ENCODE results near the gene EHF. TPM values are rescaled to one million over a fixed set of nuclear protein-coding genes. Genes with fewer than 3 reads are reported as not detected.

EHF gene
- total and polyA plus RNA-seq, 9 of the 15 experiments (the other 6 are each of a cell fraction or from before 2014, with no cell fraction given) = 0.04 to 0.54 (median 0.37) TPM

DNA sequence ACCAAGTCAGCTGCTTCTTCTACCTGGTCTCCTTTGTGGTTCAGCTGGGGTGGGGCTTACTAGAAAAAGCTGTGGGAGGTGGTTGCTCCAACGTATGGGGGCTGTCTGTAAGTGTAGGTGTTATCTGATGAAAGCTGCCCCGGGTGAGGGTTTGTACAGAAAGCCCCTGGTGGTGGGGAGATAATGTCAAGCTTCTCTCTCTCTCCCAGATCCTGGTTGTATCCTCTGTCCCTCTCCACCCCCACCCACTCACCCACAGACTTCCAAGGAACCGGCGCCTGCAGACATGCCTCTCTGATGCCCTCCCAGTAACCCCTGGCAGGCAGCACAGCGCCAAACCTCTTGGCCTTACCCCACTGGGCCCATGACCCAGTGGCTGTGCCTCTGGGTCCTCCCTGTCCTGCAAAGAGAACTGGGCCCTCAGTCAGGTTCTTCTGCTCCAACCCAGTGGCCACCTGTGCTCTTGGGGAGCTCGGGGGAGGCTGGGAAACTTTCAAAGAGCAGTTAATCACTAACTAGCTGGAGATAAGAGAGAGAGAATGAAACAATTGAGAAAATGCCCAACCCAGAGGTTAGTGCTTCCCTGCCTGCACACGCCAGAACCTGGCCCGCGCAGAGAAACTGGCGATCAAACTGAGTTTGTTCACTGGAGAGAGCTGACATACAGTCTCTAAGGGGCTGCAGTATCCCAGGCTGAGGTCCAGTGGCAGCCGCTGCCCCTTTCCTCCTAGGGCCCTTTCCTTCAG lies 20.4 kb upstream of the EHF start (continued):
- TF ChIP-seq, protein P1, sequence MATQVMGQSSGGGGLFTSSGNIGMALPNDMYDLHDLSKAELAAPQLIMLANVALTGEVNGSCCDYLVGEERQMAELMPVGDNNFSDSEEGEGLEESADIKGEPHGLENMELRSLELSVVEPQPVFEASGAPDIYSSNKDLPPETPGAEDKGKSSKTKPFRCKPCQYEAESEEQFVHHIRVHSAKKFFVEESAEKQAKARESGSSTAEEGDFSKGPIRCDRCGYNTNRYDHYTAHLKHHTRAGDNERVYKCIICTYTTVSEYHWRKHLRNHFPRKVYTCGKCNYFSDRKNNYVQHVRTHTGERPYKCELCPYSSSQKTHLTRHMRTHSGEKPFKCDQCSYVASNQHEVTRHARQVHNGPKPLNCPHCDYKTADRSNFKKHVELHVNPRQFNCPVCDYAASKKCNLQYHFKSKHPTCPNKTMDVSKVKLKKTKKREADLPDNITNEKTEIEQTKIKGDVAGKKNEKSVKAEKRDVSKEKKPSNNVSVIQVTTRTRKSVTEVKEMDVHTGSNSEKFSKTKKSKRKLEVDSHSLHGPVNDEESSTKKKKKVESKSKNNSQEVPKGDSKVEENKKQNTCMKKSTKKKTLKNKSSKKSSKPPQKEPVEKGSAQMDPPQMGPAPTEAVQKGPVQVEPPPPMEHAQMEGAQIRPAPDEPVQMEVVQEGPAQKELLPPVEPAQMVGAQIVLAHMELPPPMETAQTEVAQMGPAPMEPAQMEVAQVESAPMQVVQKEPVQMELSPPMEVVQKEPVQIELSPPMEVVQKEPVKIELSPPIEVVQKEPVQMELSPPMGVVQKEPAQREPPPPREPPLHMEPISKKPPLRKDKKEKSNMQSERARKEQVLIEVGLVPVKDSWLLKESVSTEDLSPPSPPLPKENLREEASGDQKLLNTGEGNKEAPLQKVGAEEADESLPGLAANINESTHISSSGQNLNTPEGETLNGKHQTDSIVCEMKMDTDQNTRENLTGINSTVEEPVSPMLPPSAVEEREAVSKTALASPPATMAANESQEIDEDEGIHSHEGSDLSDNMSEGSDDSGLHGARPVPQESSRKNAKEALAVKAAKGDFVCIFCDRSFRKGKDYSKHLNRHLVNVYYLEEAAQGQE (IDR thresholded peaks at IDR 0.05; ENCODE audit: borderline replicate concordance) = peak; percentile 25; the same call in 1 of the 2 replicates
- TF ChIP-seq, protein P1 (CRISPR knock-in tag; IDR thresholded peaks at IDR 0.05; ENCODE audit: low read depth) = no peak
- TF ChIP-seq, protein P2, sequence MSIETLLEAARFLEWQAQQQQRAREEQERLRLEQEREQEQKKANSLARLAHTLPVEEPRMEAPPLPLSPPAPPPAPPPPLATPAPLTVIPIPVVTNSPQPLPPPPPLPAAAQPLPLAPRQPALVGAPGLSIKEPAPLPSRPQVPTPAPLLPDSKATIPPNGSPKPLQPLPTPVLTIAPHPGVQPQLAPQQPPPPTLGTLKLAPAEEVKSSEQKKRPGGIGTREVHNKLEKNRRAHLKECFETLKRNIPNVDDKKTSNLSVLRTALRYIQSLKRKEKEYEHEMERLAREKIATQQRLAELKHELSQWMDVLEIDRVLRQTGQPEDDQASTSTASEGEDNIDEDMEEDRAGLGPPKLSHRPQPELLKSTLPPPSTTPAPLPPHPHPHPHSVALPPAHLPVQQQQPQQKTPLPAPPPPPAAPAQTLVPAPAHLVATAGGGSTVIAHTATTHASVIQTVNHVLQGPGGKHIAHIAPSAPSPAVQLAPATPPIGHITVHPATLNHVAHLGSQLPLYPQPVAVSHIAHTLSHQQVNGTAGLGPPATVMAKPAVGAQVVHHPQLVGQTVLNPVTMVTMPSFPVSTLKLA (conservative IDR thresholded peaks at IDR 0.05) = no peak
- TF ChIP-seq, protein P3, sequence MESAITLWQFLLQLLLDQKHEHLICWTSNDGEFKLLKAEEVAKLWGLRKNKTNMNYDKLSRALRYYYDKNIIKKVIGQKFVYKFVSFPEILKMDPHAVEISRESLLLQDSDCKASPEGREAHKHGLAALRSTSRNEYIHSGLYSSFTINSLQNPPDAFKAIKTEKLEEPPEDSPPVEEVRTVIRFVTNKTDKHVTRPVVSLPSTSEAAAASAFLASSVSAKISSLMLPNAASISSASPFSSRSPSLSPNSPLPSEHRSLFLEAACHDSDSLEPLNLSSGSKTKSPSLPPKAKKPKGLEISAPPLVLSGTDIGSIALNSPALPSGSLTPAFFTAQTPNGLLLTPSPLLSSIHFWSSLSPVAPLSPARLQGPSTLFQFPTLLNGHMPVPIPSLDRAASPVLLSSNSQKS (CRISPR knock-in tag; IDR thresholded peaks at IDR 0.05) = no peak
- no peak for TF ChIP-seq SREBF2 (CRISPR knock-in tag; IDR thresholded peaks at IDR 0.05)
- TF ChIP-seq MBD2 (IDR thresholded peaks at IDR 0.05; ENCODE audit: borderline replicate concordance, low read depth) = peak; percentile 9
- TF ChIP-seq BCOR (IDR thresholded peaks at IDR 0.05) = no peak
- TF ChIP-seq PHF8 (IDR thresholded peaks at IDR 0.05; ENCODE audit: borderline replicate concordance, low read length) = peak; percentile 17; the same call in 1 of the 2 replicates
- TF ChIP-seq BDP1 (IDR thresholded peaks at IDR 0.05; ENCODE audit: insufficient read depth, insufficient read length) = no peak
- no peak for TF ChIP-seq KLF10 (CRISPR knock-in tag; IDR thresholded peaks at IDR 0.05)
- TF ChIP-seq, protein P4, sequence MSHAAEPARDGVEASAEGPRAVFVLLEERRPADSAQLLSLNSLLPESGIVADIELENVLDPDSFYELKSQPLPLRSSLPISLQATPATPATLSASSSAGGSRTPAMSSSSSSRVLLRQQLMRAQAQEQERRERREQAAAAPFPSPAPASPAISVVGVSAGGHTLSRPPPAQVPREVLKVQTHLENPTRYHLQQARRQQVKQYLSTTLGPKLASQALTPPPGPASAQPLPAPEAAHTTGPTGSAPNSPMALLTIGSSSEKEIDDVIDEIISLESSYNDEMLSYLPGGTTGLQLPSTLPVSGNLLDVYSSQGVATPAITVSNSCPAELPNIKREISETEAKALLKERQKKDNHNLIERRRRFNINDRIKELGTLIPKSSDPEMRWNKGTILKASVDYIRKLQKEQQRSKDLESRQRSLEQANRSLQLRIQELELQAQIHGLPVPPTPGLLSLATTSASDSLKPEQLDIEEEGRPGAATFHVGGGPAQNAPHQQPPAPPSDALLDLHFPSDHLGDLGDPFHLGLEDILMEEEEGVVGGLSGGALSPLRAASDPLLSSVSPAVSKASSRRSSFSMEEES (CRISPR knock-in tag; IDR thresholded peaks at IDR 0.05) = no peak
- TF ChIP-seq, protein P5, sequence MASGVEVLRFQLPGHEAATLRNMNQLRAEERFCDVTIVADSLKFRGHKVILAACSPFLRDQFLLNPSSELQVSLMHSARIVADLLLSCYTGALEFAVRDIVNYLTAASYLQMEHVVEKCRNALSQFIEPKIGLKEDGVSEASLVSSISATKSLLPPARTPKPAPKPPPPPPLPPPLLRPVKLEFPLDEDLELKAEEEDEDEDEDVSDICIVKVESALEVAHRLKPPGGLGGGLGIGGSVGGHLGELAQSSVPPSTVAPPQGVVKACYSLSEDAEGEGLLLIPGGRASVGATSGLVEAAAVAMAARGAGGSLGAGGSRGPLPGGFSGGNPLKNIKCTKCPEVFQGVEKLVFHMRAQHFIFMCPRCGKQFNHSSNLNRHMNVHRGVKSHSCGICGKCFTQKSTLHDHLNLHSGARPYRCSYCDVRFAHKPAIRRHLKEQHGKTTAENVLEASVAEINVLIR (CRISPR knock-in tag; IDR thresholded peaks at IDR 0.05) = no peak
- TF ChIP-seq ZNF12 (CRISPR knock-in tag; IDR thresholded peaks at IDR 0.05) = no peak
- no peak for TF ChIP-seq SP2 (IDR thresholded peaks at IDR 0.05; ENCODE audit: extremely low read depth, low read depth, low read length, poor library complexity, severe bottlenecking)

All from K562 (cell line).